GM23338 (cell line): ENCODE data around the gene NDN. TPM values are rescaled to one million over a fixed set of nuclear protein-coding genes. Genes with fewer than 3 reads are reported as not detected.

Experiments used
- ATAC-seq: fragments of 200-7000 bp; cut with Tn5 transposase; 3 replicates; pipeline ENCODE4 v1.9.1; 2020
- DNase-seq: peaks from one replicate; pipeline ENCODE4 v3.0.0-alpha.2; 2015; ENCODE audit warnings: low spot score
- H2AFZ ChIP-seq: fragments of 200-600 bp; sonication (generic); 2 replicates; pipeline ENCODE4 v1.8.0; 2016; ENCODE audit warnings: antibody characterized with exemption, mild to moderate bottlenecking, moderate library complexity
- H3F3A ChIP-seq: fragments of 200-600 bp; sonication (generic); replicated peaks from 2 replicates; pipeline ENCODE4 v1.8.0; 2017; ENCODE audit warnings: antibody characterized with exemption, mixed run types, low read depth
- H3K27ac ChIP-seq: fragments of 200-600 bp; sonication (generic); 2 replicates; pipeline ENCODE4 v1.6.1; 2016; ENCODE audit warnings: low read depth
- H3K27me3 ChIP-seq: fragments of 200-600 bp; sonication (generic); 2 replicates; pipeline ENCODE4 v1.8.0; 2016; ENCODE audit warnings: mild to moderate bottlenecking, mixed run types, moderate library complexity; ENCODE audit not compliant: insufficient read depth
- H3K36me3 ChIP-seq: fragments of 200-600 bp; sonication (generic); 2 replicates; pipeline ENCODE4 v1.8.0; 2016; ENCODE audit warnings: mild to moderate bottlenecking; ENCODE audit not compliant: insufficient read depth
- H3K4me1 ChIP-seq: fragments of 200-600 bp; sonication (generic); 2 replicates; pipeline ENCODE4 v1.8.0; 2016; ENCODE audit warnings: mild to moderate bottlenecking, moderate library complexity; ENCODE audit not compliant: insufficient read depth
- H3K4me2 ChIP-seq: fragments of 200-600 bp; sonication (generic); 2 replicates; pipeline ENCODE4 v1.7.1; 2017; ENCODE audit warnings: mixed run types
- H3K4me3 ChIP-seq: fragments of 200-600 bp; sonication (generic); 2 replicates; pipeline ENCODE4 v1.6.1; 2016; ENCODE audit warnings: mixed run types
- H3K79me2 ChIP-seq: fragments of 200-600 bp; sonication (generic); replicated peaks from 2 replicates; pipeline ENCODE4 v1.8.0; 2017; ENCODE audit warnings: mild to moderate bottlenecking; ENCODE audit not compliant: insufficient read depth
- H3K9me2 ChIP-seq: fragments of 200-600 bp; sonication (generic); 2 replicates; pipeline ENCODE4 v1.8.0; 2017; ENCODE audit not compliant: insufficient read depth
- H4K20me1 ChIP-seq: fragments of 200-600 bp; sonication (generic); replicated peaks from 2 replicates; pipeline ENCODE4 v1.8.0; 2017; ENCODE audit warnings: mild to moderate bottlenecking; ENCODE audit not compliant: insufficient read depth
- H3K27ac Mint-ChIP-seq: 2 replicates; pipeline ENCODE4 v1.8.0; 2020; ENCODE audit warnings: inconsistent platforms, mild to moderate bottlenecking, moderate library complexity, mixed read lengths
- H3K27me3 Mint-ChIP-seq: 3 replicates; pipeline ENCODE4 v1.8.0; 2022; ENCODE audit warnings: low read depth, mild to moderate bottlenecking, moderate library complexity, mixed read lengths, inconsistent platforms; ENCODE audit not compliant: insufficient read depth, poor library complexity
- H3K36me3 Mint-ChIP-seq: 3 replicates; pipeline ENCODE4 v1.8.0; 2021; ENCODE audit warnings: low read depth, mild to moderate bottlenecking, inconsistent platforms, moderate library complexity, mixed read lengths
- H3K4me1 Mint-ChIP-seq: 3 replicates; pipeline ENCODE4 v1.8.0; 2020; ENCODE audit warnings: mild to moderate bottlenecking, inconsistent platforms, mixed read lengths
- H3K4me3 Mint-ChIP-seq: 3 replicates; pipeline ENCODE4 v1.8.0; 2021; ENCODE audit warnings: moderate library complexity, mild to moderate bottlenecking, inconsistent platforms, mixed read lengths
- H3K9me3 Mint-ChIP-seq: 3 replicates; pipeline ENCODE4 v1.8.0; 2020; ENCODE audit warnings: moderate library complexity, mild to moderate bottlenecking, inconsistent platforms, mixed read lengths
- CREB1 ChIP-seq: fragments of 250-450 bp; sonication (Bioruptor Pico); IDR thresholded peaks from 2 replicates; pipeline ENCODE4 v1.5.0; 2020; ENCODE audit warnings: low read depth, mild to moderate bottlenecking, moderate library complexity
- EZH2phosphoT487 ChIP-seq: fragments of 200-600 bp; sonication (generic); IDR thresholded peaks from one replicate; pipeline ENCODE4 v1.8.1; 2018; ENCODE audit warnings: antibody characterized with exemption; ENCODE audit not compliant: unreplicated experiment
- POLR2AphosphoS5 ChIP-seq: IDR thresholded peaks from 2 replicates; pipeline ENCODE4 v1.6.1; 2016; ENCODE audit warnings: antibody characterized with exemption, low read depth
- ZNF331 ChIP-seq: fragments of 250-450 bp; sonication (Bioruptor Pico); IDR thresholded peaks from 2 replicates; pipeline ENCODE4 v1.5.0; 2020; ENCODE audit warnings: low read depth, mild to moderate bottlenecking, moderate library complexity
- polyA plus RNA-seq: library from polyadenylated mRNA; unstranded; fragments of >200 nt; fragmentation: Nextera tagmentation; extraction: Ambion mirVana; gene quantifications from 2 replicates; pipeline ENCODE4 v1.2.1, GENCODE V29; 2016
- total RNA-seq: library from RNA; depleted of rRNA; stranded (reverse); fragments of >200 nt; shearing (Covaris generic); gene quantifications from 2 replicates; pipeline ENCODE4 v1.2.3, GENCODE V29; 2014
- TF ChIP-seq, protein P1 (sequence below): fragments of 250-450 bp; sonication (Bioruptor Pico); IDR thresholded peaks from 2 replicates; pipeline ENCODE4 v1.5.0; 2020; ENCODE audit warnings: mild to moderate bottlenecking, moderate library complexity
- TF ChIP-seq, protein P2 (sequence below): IDR thresholded peaks from 2 replicates; pipeline ENCODE4 v1.6.1; 2016; ENCODE audit warnings: antibody characterized with exemption
- TF ChIP-seq, protein P3 (sequence below): IDR thresholded peaks from one replicate; pipeline ENCODE4 v1.6.1; 2018; ENCODE audit warnings: antibody characterized with exemption; ENCODE audit not compliant: unreplicated experiment
- TF ChIP-seq, protein P4 (sequence below), 2 experiments: fragments of 200-600 bp in 1 of 2; sonication (generic) in 1 of 2; conservative IDR thresholded peaks; 2 replicates each; pipeline versions ENCODE4 v1.5.1 to v1.6.1; 2016 to 2017; ENCODE audit warnings: antibody characterized with exemption in 2 of 2, low read depth in 2 of 2, mild to moderate bottlenecking in 2 of 2, moderate library complexity in 1 of 2

The NDN gene
- total and polyA plus RNA-seq, 2 experiments from 2014 or later, result 43.7 to 98.1 TPM

DNA sequence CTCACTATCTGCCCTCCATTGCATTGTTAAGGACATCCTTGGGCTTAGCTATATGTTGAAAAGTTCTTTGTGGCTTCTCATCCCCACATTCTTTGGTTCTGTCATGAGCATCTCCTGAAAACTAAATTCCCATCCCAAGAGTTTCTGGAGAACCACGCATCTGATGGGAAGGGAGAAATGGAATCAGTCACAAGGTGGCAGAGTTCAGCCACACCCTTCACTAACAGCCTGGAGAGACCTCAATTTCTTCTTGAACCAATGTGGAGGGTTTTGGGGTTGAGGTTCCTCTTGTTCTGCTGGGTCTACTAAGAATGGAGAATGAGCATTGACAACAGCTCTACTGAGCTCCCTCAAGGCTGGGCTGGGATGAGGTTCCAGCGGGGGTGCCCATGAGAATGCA is 23.9 kb downstream of the NDN start:
- H3K4me3 Mint-ChIP-seq, result no peak overlapping the region
- no peak for DNase-seq
- no peak overlapping the region for H3K4me3 ChIP-seq
- no peak overlapping the region for H3K4me2 ChIP-seq
- no peaks in the 10 kb centered on the region for H3K27me3 ChIP-seq
- H3K27ac ChIP-seq, result no peak overlapping the region
- H3K79me2 ChIP-seq, result no peaks in the 10 kb centered on the region
- H3K36me3 Mint-ChIP-seq, result peaks cover 4% of the 10 kb centered on the region; the same call in 1 of the 3 replicates
- TF ChIP-seq, protein P1, sequence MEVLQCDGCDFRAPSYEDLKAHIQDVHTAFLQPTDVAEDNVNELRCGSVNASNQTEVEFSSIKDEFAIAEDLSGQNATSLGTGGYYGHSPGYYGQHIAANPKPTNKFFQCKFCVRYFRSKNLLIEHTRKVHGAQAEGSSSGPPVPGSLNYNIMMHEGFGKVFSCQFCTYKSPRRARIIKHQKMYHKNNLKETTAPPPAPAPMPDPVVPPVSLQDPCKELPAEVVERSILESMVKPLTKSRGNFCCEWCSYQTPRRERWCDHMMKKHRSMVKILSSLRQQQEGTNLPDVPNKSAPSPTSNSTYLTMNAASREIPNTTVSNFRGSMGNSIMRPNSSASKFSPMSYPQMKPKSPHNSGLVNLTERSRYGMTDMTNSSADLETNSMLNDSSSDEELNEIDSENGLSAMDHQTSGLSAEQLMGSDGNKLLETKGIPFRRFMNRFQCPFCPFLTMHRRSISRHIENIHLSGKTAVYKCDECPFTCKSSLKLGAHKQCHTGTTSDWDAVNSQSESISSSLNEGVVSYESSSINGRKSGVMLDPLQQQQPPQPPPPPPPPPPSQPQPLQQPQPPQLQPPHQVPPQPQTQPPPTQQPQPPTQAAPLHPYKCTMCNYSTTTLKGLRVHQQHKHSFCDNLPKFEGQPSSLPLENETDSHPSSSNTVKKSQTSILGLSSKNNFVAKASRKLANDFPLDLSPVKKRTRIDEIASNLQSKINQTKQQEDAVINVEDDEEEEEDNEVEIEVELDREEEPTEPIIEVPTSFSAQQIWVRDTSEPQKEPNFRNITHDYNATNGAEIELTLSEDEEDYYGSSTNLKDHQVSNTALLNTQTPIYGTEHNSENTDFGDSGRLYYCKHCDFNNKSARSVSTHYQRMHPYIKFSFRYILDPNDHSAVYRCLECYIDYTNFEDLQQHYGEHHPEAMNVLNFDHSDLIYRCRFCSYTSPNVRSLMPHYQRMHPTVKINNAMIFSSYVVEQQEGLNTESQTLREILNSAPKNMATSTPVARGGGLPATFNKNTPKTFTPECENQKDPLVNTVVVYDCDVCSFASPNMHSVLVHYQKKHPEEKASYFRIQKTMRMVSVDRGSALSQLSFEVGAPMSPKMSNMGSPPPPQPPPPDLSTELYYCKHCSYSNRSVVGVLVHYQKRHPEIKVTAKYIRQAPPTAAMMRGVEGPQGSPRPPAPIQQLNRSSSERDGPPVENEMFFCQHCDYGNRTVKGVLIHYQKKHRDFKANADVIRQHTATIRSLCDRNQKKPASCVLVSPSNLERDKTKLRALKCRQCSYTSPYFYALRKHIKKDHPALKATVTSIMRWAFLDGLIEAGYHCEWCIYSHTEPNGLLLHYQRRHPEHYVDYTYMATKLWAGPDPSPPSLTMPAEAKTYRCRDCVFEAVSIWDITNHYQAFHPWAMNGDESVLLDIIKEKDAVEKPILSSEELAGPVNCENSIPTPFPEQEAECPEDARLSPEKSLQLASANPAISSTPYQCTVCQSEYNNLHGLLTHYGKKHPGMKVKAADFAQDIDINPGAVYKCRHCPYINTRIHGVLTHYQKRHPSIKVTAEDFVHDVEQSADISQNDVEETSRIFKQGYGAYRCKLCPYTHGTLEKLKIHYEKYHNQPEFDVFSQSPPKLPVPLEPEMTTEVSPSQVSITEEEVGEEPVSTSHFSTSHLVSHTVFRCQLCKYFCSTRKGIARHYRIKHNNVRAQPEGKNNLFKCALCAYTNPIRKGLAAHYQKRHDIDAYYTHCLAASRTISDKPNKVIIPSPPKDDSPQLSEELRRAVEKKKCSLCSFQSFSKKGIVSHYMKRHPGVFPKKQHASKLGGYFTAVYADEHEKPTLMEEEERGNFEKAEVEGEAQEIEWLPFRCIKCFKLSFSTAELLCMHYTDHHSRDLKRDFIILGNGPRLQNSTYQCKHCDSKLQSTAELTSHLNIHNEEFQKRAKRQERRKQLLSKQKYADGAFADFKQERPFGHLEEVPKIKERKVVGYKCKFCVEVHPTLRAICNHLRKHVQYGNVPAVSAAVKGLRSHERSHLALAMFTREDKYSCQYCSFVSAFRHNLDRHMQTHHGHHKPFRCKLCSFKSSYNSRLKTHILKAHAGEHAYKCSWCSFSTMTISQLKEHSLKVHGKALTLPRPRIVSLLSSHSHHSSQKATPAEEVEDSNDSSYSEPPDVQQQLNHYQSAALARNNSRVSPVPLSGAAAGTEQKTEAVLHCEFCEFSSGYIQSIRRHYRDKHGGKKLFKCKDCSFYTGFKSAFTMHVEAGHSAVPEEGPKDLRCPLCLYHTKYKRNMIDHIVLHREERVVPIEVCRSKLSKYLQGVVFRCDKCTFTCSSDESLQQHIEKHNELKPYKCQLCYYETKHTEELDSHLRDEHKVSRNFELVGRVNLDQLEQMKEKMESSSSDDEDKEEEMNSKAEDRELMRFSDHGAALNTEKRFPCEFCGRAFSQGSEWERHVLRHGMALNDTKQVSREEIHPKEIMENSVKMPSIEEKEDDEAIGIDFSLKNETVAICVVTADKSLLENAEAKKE (CRISPR knock-in tag), result no peak
- TF ChIP-seq, protein P2, sequence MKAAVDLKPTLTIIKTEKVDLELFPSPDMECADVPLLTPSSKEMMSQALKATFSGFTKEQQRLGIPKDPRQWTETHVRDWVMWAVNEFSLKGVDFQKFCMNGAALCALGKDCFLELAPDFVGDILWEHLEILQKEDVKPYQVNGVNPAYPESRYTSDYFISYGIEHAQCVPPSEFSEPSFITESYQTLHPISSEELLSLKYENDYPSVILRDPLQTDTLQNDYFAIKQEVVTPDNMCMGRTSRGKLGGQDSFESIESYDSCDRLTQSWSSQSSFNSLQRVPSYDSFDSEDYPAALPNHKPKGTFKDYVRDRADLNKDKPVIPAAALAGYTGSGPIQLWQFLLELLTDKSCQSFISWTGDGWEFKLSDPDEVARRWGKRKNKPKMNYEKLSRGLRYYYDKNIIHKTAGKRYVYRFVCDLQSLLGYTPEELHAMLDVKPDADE, result no peak
- TF ChIP-seq, protein P3, sequence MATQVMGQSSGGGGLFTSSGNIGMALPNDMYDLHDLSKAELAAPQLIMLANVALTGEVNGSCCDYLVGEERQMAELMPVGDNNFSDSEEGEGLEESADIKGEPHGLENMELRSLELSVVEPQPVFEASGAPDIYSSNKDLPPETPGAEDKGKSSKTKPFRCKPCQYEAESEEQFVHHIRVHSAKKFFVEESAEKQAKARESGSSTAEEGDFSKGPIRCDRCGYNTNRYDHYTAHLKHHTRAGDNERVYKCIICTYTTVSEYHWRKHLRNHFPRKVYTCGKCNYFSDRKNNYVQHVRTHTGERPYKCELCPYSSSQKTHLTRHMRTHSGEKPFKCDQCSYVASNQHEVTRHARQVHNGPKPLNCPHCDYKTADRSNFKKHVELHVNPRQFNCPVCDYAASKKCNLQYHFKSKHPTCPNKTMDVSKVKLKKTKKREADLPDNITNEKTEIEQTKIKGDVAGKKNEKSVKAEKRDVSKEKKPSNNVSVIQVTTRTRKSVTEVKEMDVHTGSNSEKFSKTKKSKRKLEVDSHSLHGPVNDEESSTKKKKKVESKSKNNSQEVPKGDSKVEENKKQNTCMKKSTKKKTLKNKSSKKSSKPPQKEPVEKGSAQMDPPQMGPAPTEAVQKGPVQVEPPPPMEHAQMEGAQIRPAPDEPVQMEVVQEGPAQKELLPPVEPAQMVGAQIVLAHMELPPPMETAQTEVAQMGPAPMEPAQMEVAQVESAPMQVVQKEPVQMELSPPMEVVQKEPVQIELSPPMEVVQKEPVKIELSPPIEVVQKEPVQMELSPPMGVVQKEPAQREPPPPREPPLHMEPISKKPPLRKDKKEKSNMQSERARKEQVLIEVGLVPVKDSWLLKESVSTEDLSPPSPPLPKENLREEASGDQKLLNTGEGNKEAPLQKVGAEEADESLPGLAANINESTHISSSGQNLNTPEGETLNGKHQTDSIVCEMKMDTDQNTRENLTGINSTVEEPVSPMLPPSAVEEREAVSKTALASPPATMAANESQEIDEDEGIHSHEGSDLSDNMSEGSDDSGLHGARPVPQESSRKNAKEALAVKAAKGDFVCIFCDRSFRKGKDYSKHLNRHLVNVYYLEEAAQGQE, result no peak
- TF ChIP-seq ZNF331 (CRISPR knock-in tag) (no peak), CREB1 (CRISPR knock-in tag) (no peak), POLR2AphosphoS5 (no peak), EZH2phosphoT487 (no peak)
- TF ChIP-seq, protein P4, sequence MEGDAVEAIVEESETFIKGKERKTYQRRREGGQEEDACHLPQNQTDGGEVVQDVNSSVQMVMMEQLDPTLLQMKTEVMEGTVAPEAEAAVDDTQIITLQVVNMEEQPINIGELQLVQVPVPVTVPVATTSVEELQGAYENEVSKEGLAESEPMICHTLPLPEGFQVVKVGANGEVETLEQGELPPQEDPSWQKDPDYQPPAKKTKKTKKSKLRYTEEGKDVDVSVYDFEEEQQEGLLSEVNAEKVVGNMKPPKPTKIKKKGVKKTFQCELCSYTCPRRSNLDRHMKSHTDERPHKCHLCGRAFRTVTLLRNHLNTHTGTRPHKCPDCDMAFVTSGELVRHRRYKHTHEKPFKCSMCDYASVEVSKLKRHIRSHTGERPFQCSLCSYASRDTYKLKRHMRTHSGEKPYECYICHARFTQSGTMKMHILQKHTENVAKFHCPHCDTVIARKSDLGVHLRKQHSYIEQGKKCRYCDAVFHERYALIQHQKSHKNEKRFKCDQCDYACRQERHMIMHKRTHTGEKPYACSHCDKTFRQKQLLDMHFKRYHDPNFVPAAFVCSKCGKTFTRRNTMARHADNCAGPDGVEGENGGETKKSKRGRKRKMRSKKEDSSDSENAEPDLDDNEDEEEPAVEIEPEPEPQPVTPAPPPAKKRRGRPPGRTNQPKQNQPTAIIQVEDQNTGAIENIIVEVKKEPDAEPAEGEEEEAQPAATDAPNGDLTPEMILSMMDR (conservative IDR thresholded peaks at IDR 0.05; ENCODE audit: low read depth in 2 of 2), result peak; percentile 32 to 53; a peak in 3 of 4 replicates
- no peaks in the 10 kb centered on the region for H3K9me2 ChIP-seq
- no peaks in the 10 kb centered on the region for H3K4me1 ChIP-seq
- H3K36me3 ChIP-seq, result no peaks in the 10 kb centered on the region
- no peaks in the 10 kb centered on the region for H3F3A ChIP-seq
- ATAC-seq, result no peak
- H2AFZ ChIP-seq, result no peak overlapping the region
- H4K20me1 ChIP-seq, result no peaks in the 10 kb centered on the region
- no peaks in the 10 kb centered on the region for H3K27me3 Mint-ChIP-seq
- H3K27ac Mint-ChIP-seq, result no peak overlapping the region
- peaks cover 26% of the 10 kb centered on the region for H3K9me3 Mint-ChIP-seq
- H3K4me1 Mint-ChIP-seq, result no peaks in the 10 kb centered on the region
